ENCODE measurements around the gene TGIF1.
"Not testable (repeated sequence)": the region's sequence is repeated elsewhere in the genome, so short reads cannot be mapped to it uniquely, and the experiment has no call there.

Gene TGIF1

GRCh38 chr18:3456686-3457069, 6.7 kb downstream of the TGIF1 start:
- DNase-seq = no peak

GRCh38 chr18:3457261-3457724, 7.3 kb downstream of the TGIF1 start:
- no peak for DNase-seq

- DNase-seq = no peak
Measured at GRCh38 chr18:3458378-3458777, 8.4 kb downstream of the TGIF1 start.

- no peak for DNase-seq
Measured at GRCh38 chr18:3458952-3459853, 9.2 kb downstream of the TGIF1 start.

- DNase-seq = no peak
Measured at GRCh38 chr18:3460823-3461398, 10.9 kb downstream of the TGIF1 start.

GRCh38 chr18:3461704-3462103, 11.7 kb downstream of the TGIF1 start:
- no peak for DNase-seq

- no peak for DNase-seq
Measured at GRCh38 chr18:3463051-3463450, 13.1 kb downstream of the TGIF1 start.

- DNase-seq = no peak
Measured at GRCh38 chr18:3466045-3466444, 16.1 kb downstream of the TGIF1 start.

GRCh38 chr18:3466872-3467271, 16.9 kb downstream of the TGIF1 start:
- DNase-seq = no peak

- no peak for DNase-seq
Measured at GRCh38 chr18:3468066-3468705, 18.2 kb downstream of the TGIF1 start.

- DNase-seq = no peak
Measured at GRCh38 chr18:3468833-3469232, 18.9 kb downstream of the TGIF1 start.

- DNase-seq = no peak
Measured at GRCh38 chr18:3471141-3471648, 21.2 kb downstream of the TGIF1 start.

GRCh38 chr18:3472121-3472520, 22.1 kb downstream of the TGIF1 start:
- DNase-seq = not testable (repeated sequence)

GRCh38 chr18:3472681-3473544, 22.9 kb downstream of the TGIF1 start:
- DNase-seq = no peak

- DNase-seq = no peak
Measured at GRCh38 chr18:3478262-3478978, 28.4 kb downstream of the TGIF1 start.

GRCh38 chr18:3479978-3480509, 30.1 kb downstream of the TGIF1 start:
- DNase-seq = no peak

GRCh38 chr18:3480827-3481573, 31.0 kb downstream of the TGIF1 start:
- DNase-seq = no peak

- DNase-seq = no peak
Measured at GRCh38 chr18:3481696-3482210, 31.8 kb downstream of the TGIF1 start.

- DNase-seq = no peak
Measured at GRCh38 chr18:3482258-3482657, 32.3 kb downstream of the TGIF1 start.

Data from effector CD4-positive, alpha-beta T cell (primary cell).